Karpas-422 (cell line): Measurements from ENCODE around the gene NCKAP5. TPM values are rescaled to one million over a fixed set of nuclear protein-coding genes. Genes with fewer than 3 reads are reported as not detected.

ENCODE experiments used
- DNase-seq: peaks from one replicate; pipeline ENCODE4 v3.0.0-alpha.2; 2015
- H2AFZ ChIP-seq: fragments of 200-600 bp; sonication (generic); 2 replicates; pipeline ENCODE4 v1.6.1; 2014; ENCODE audit warnings: antibody characterized with exemption, low read length, mixed read lengths
- H3K27ac ChIP-seq: fragments of 200-600 bp; sonication (generic); 2 replicates; pipeline ENCODE4 v1.5.1; 2014; ENCODE audit warnings: mild to moderate bottlenecking, low read length, moderate library complexity
- H3K27me3 ChIP-seq: fragments of 200-600 bp; sonication (generic); 2 replicates; pipeline ENCODE4 v1.6.1; 2014; ENCODE audit warnings: low read length, mixed read lengths
- H3K36me3 ChIP-seq: fragments of 200-600 bp; sonication (generic); 2 replicates; pipeline ENCODE4 v1.6.1; 2014; ENCODE audit warnings: low read length, mixed read lengths; ENCODE audit not compliant: insufficient read depth
- H3K4me1 ChIP-seq: fragments of 200-600 bp; sonication (generic); 2 replicates; pipeline ENCODE4 v1.6.1; 2014; ENCODE audit warnings: mild to moderate bottlenecking, low read length, mixed read lengths
- H3K4me2 ChIP-seq: fragments of 200-600 bp; sonication (generic); 2 replicates; pipeline ENCODE4 v1.6.1; 2014; ENCODE audit warnings: low read length, low read depth, mild to moderate bottlenecking; ENCODE audit not compliant: poor library complexity, severe bottlenecking
- H3K4me3 ChIP-seq: fragments of 200-600 bp; sonication (generic); 2 replicates; pipeline ENCODE4 v1.5.1; 2014; ENCODE audit warnings: mild to moderate bottlenecking, antibody characterized with exemption, low read length, mixed read lengths
- H3K79me2 ChIP-seq: fragments of 200-600 bp; sonication (generic); 2 replicates; pipeline ENCODE4 v1.6.1; 2014; ENCODE audit warnings: mild to moderate bottlenecking, low read length, mixed read lengths
- H3K9ac ChIP-seq: fragments of 200-600 bp; sonication (generic); 2 replicates; pipeline ENCODE4 v1.6.0; 2014; ENCODE audit warnings: low read length
- H3K9me2 ChIP-seq: fragments of 200-600 bp; sonication (generic), shearing (Covaris generic); replicated peaks from 2 replicates; pipeline ENCODE4 v1.6.0; 2014; ENCODE audit warnings: mild to moderate bottlenecking, low read length, moderate library complexity; ENCODE audit not compliant: insufficient read depth
- H3K9me3 ChIP-seq: fragments of 300-700, 200-600 bp; sonication (generic); 2 replicates; pipeline ENCODE4 v1.6.1; 2014; ENCODE audit warnings: low read length, mixed read lengths
- H4K20me1 ChIP-seq: fragments of 200-600 bp; sonication (generic); 2 replicates; pipeline ENCODE4 v1.6.1; 2014; ENCODE audit warnings: mild to moderate bottlenecking, antibody characterized with exemption, low read length, low read depth; ENCODE audit not compliant: insufficient read depth
- total RNA-seq: library from RNA; depleted of rRNA; stranded (reverse); fragments of >200 nt; shearing (Covaris generic); gene quantifications from 2 replicates; pipeline ENCODE4 v1.2.3, GENCODE V29; 2014; ENCODE audit warnings: low replicate concordance

NCKAP5 gene
- total RNA-seq, 1 experiment from 2014 or later, result not detected

DNA sequence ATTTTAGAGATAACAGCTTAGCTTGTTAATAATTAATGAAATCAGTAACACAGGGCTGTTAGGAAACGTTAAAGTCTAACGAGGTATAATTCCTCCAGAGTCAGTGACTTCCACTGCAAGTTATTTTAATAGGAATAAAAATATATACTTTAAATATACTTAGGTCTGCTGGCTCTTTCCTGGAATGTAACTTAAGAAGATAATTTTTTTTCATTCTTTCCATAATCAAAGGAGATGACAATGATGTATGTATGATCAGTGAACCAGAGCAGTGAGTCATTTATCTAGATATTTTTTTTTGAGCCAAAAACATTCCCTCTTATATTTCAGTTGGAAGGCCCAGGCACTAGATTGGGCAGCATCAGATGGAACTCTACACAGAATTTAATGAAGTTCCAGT, 794.1 kb downstream of the NCKAP5 start:
- Histone ChIP-seq H2AFZ (no peak overlapping the region), H3K9ac (no peak overlapping the region), H3K4me2 (no peak overlapping the region), H3K27me3 (no peaks in the 10 kb centered on the region), H3K4me1 (no peaks in the 10 kb centered on the region), H3K27ac (no peak overlapping the region), H3K9me2 (no peaks in the 10 kb centered on the region), H3K36me3 (no peaks in the 10 kb centered on the region), H4K20me1 (no peaks in the 10 kb centered on the region), H3K9me3 (no peaks in the 10 kb centered on the region), H3K4me3 (no peak overlapping the region), H3K79me2 (no peaks in the 10 kb centered on the region)
- DNase-seq, result no peak

DNA sequence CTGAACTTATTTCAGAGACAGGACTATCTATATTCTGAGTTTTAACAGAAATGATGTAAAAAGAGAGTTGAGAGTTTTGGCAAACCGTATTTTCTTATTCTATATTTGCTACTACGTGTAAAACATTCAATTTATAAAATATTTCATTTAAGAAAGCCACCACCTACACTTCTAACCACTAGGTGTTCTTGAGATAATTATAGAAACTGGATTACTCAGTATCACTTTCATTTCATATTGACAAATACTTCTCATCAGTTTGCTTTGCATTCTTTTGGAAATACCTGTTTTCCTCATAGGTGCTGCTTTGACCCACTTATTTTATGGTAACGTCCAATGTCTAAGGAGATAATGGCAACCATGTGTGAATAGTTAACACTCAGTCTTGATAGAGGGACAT, 794.9 kb downstream of the NCKAP5 start:
- Histone ChIP-seq H3K9ac (no peak overlapping the region), H3K79me2 (no peaks in the 10 kb centered on the region), H3K36me3 (no peaks in the 10 kb centered on the region)

DNA sequence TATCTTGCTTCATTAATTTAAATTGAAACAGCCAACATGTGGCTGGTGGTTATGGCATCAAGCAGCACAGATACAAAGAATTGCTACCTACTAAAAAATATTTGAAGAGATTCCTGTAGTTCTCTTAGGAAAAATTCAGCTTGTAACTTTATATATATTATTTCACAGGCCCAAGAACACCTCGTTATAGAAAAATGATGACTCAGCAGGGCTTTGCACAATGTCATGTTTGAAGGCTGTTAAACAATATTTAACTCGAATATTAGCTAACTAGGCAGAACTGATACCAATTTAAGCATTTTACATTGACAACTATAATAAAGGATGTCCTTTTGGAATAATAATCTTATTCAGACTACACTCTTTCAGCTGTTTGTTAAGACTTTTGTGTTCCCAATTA, 795.9 kb downstream of the NCKAP5 start:
- no peak overlapping the region for H2AFZ ChIP-seq
- H3K9me3 ChIP-seq, result no peaks in the 10 kb centered on the region
- no peak for DNase-seq
- H3K27me3 ChIP-seq, result no peaks in the 10 kb centered on the region
- H3K79me2 ChIP-seq, result no peaks in the 10 kb centered on the region
- H3K9me2 ChIP-seq, result no peaks in the 10 kb centered on the region
- H3K27ac ChIP-seq, result no peak overlapping the region
- no peaks in the 10 kb centered on the region for H4K20me1 ChIP-seq
- no peak overlapping the region for H3K9ac ChIP-seq
- H3K4me2 ChIP-seq, result no peak overlapping the region
- no peak overlapping the region for H3K4me3 ChIP-seq
- H3K4me1 ChIP-seq, result no peaks in the 10 kb centered on the region
- no peaks in the 10 kb centered on the region for H3K36me3 ChIP-seq

More for the DNA sequence above, 794.9 kb downstream of the NCKAP5 start:
- H3K9me3 ChIP-seq, result no peaks in the 10 kb centered on the region
- H2AFZ ChIP-seq, result no peak overlapping the region
- no peak for DNase-seq
- H3K9me2 ChIP-seq, result no peaks in the 10 kb centered on the region
- no peaks in the 10 kb centered on the region for H4K20me1 ChIP-seq
- H3K27ac ChIP-seq, result no peak overlapping the region
- no peaks in the 10 kb centered on the region for H3K4me1 ChIP-seq
- H3K27me3 ChIP-seq, result no peaks in the 10 kb centered on the region
- no peak overlapping the region for H3K4me2 ChIP-seq
- H3K4me3 ChIP-seq, result no peak overlapping the region

DNA sequence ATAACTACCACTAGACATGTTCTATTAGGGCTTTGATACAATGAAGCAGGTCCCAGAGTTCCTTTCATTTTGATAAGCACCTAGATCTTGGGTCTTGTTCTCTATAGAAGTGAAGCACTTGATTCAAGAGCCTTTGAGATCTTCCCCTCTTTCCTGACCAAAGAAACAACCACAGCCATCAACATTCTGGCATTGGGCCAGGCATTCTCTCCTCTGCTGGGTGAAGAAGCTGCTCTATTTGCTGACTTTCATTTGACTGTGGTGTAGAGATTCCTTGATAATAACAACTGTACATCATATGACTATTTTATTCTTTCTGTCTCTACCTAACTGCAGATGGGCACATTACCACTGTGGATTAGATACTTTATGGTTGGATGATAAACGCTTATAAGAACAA, 801.7 kb downstream of the NCKAP5 start:
- no peak overlapping the region for H3K4me2 ChIP-seq
- H3K9ac ChIP-seq, result no peak overlapping the region
- no peaks in the 10 kb centered on the region for H3K9me3 ChIP-seq
- H2AFZ ChIP-seq, result no peak overlapping the region
- H4K20me1 ChIP-seq, result no peaks in the 10 kb centered on the region
- H3K27ac ChIP-seq, result no peak overlapping the region
- DNase-seq, result no peak
- no peak overlapping the region for H3K4me3 ChIP-seq
- no peaks in the 10 kb centered on the region for H3K36me3 ChIP-seq
- H3K27me3 ChIP-seq, result no peaks in the 10 kb centered on the region
- no peaks in the 10 kb centered on the region for H3K4me1 ChIP-seq
- H3K9me2 ChIP-seq, result no peaks in the 10 kb centered on the region
- H3K79me2 ChIP-seq, result no peaks in the 10 kb centered on the region

DNA sequence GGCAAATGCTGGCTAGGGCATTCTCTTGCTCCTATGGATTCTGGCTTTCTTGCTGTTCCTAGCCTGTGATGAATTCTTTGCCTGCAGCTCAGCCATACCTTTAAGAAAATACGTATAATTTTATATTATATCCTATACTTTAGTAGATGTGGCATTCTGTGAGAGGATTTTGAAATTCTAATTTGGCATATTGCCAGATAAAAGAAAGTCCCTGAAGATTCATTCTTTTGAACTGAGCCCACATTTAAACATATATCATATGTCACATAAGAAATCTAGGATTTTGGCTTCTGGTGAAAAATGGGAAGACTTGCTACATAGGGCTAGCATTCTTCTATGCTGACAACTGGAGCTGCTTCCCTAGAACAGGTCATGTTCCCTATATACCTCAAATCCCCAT, 806.8 kb downstream of the NCKAP5 start:
- Histone ChIP-seq H2AFZ (no peak overlapping the region), H3K27ac (no peak overlapping the region), H3K9ac (no peak overlapping the region), H4K20me1 (no peaks in the 10 kb centered on the region), H3K4me1 (no peaks in the 10 kb centered on the region), H3K36me3 (no peaks in the 10 kb centered on the region), H3K79me2 (no peaks in the 10 kb centered on the region), H3K9me3 (no peaks in the 10 kb centered on the region), H3K4me3 (no peak overlapping the region), H3K4me2 (no peak overlapping the region), H3K27me3 (no peaks in the 10 kb centered on the region), H3K9me2 (no peaks in the 10 kb centered on the region)
- DNase-seq, result no peak

DNA sequence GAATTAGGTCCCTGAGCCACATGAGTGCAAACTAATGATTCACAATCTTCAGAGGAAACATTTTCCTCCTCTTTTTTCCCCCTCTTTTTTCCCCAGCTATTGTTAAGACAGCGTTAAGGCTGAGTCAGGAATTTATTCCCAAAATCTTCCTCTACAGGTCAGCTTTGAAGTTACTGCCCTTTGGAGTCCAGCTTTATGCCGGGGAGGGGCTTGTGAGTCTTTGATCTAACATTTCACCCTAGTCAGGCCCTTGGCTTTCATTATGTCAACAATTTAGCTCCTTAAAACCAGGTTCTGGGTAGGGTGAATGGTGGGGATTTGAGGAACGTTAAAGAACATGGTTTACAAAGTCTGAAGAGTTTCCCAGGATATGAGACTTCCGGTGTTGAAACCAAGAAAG, 807.3 kb downstream of the NCKAP5 start:
- Histone ChIP-seq H3K79me2 (no peaks in the 10 kb centered on the region), H3K9ac (no peak overlapping the region), H3K9me3 (no peaks in the 10 kb centered on the region), H3K27ac (no peak overlapping the region), H3K36me3 (no peaks in the 10 kb centered on the region), H3K9me2 (no peaks in the 10 kb centered on the region), H4K20me1 (no peaks in the 10 kb centered on the region), H3K4me1 (no peaks in the 10 kb centered on the region), H3K4me2 (no peak overlapping the region), H3K4me3 (no peak overlapping the region), H2AFZ (no peak overlapping the region), H3K27me3 (no peaks in the 10 kb centered on the region)
- DNase-seq, result no peak

DNA sequence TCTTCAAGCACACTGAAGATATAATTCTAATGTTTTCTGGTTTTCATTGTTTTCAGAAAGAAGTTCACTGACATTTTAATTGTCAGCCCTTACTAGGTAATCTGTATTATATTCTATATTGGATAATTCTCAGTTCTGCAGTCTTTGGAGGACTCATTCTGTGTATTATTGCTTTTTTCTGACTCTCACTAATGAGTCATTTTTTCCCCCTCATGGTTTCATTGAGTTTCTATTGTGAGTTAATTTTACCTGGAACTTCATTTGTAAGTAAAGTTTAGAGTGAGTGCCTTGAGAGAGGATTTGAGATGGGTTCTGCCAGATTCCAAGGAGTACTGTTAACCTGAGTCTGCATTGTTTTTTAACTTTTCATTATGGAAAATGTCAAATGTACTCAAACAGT, 807.9 kb downstream of the NCKAP5 start:
- Histone ChIP-seq H3K4me2 (no peak overlapping the region), H3K36me3 (no peaks in the 10 kb centered on the region), H3K27me3 (no peaks in the 10 kb centered on the region), H3K27ac (no peak overlapping the region), H2AFZ (no peak overlapping the region), H3K79me2 (no peaks in the 10 kb centered on the region), H3K9me2 (no peaks in the 10 kb centered on the region), H3K4me1 (no peaks in the 10 kb centered on the region), H4K20me1 (no peaks in the 10 kb centered on the region), H3K4me3 (no peak overlapping the region), H3K9ac (no peak overlapping the region), H3K9me3 (no peaks in the 10 kb centered on the region)
- no peak for DNase-seq

DNA sequence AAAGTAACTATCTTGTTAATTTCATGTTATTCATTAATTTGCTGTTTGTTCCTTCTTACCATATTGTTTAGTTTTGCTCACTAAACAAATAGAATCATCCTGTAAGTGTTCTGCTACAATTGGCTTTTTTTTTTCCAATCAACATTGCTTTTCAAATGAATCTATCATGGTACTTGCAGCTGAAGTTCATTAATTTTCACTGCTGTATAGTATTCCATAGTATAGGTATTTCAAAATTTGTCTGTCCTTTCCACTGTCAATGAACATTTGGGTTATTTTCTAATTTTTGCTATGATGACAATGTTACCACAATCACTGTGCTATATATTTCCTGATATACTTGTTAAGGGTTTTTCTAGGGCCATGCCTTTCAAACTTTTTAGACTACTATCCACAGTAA, 809.3 kb downstream of the NCKAP5 start:
- no peaks in the 10 kb centered on the region for H3K36me3 ChIP-seq
- H3K79me2 ChIP-seq, result no peaks in the 10 kb centered on the region
- H3K4me2 ChIP-seq, result no peak overlapping the region
- no peaks in the 10 kb centered on the region for H3K9me2 ChIP-seq
- H3K27ac ChIP-seq, result no peak overlapping the region
- no peak for DNase-seq
- H4K20me1 ChIP-seq, result no peaks in the 10 kb centered on the region
- H3K9me3 ChIP-seq, result no peaks in the 10 kb centered on the region
- H3K4me3 ChIP-seq, result no peak overlapping the region
- H3K27me3 ChIP-seq, result no peaks in the 10 kb centered on the region
- no peak overlapping the region for H2AFZ ChIP-seq
- no peak overlapping the region for H3K9ac ChIP-seq
- no peaks in the 10 kb centered on the region for H3K4me1 ChIP-seq

DNA sequence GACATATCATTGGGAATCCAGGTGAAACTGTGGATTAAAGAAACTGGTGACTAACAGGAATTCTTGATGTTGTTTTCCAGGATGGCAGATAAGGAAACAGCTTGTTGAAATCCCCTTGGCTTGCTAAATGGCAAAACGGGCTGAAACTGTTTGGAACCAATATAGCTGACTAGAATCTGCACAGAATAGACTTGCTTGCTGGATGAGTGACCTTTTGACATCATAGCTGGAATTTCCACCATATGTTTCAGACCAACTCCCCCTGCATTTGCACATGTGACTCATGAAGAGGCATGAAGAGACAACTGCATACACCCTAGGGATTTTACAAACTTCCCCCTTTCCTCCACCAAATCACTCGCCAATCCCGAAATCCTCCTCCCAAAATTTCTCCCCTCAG, 810.6 kb downstream of the NCKAP5 start:
- no peaks in the 10 kb centered on the region for H4K20me1 ChIP-seq

More for the DNA sequence above, 810.6 kb downstream of the NCKAP5 start:
- H3K4me2 ChIP-seq, result no peak overlapping the region
- H3K9me2 ChIP-seq, result no peaks in the 10 kb centered on the region
- H2AFZ ChIP-seq, result no peak overlapping the region
- no peaks in the 10 kb centered on the region for H3K9me3 ChIP-seq
- no peaks in the 10 kb centered on the region for H3K4me1 ChIP-seq
- H3K4me3 ChIP-seq, result no peak overlapping the region
- no peak overlapping the region for H3K9ac ChIP-seq
- no peaks in the 10 kb centered on the region for H3K79me2 ChIP-seq
- no peaks in the 10 kb centered on the region for H3K36me3 ChIP-seq
- H3K27ac ChIP-seq, result no peak overlapping the region
- H3K27me3 ChIP-seq, result no peaks in the 10 kb centered on the region
- DNase-seq, result no peak
